Mesenchymal stem cell (in vitro differentiated cells and primary cell): Measurements from ENCODE around the gene NMNAT2.

Experiments
- DNase-seq: peaks from one replicate; pipeline ENCODE4 v3.0.0-alpha.2; 2013
- H2AFZ ChIP-seq: one replicate; pipeline ENCODE4 v1.6.1; 2013; ENCODE audit warnings: low read depth, mild to moderate bottlenecking, control low read depth, inconsistent platforms, low read length, moderate library complexity
- H2AK5ac ChIP-seq: 2 replicates; pipeline ENCODE4 v1.6.1; 2013; ENCODE audit warnings: low read length, moderate library complexity, mild to moderate bottlenecking, inconsistent platforms; ENCODE audit not compliant: severe bottlenecking
- H2BK120ac ChIP-seq: one replicate; pipeline ENCODE4 v1.6.1; 2013; ENCODE audit warnings: low read depth, mild to moderate bottlenecking, inconsistent platforms, low read length, moderate library complexity
- H2BK12ac ChIP-seq, 2 experiments: one replicate each; pipeline ENCODE4 v1.6.1; 2013; ENCODE audit warnings: inconsistent platforms in 2 of 2, low read length in 2 of 2, mild to moderate bottlenecking in 2 of 2, moderate library complexity in 2 of 2, control low read depth in 1 of 2
- H2BK15ac ChIP-seq: one replicate; pipeline ENCODE4 v1.6.1; 2013; ENCODE audit warnings: mild to moderate bottlenecking, low read depth, inconsistent platforms; ENCODE audit not compliant: poor library complexity, severe bottlenecking
- H2BK5ac ChIP-seq: 2 replicates; pipeline ENCODE4 v1.6.1; 2013; ENCODE audit warnings: low read depth, mild to moderate bottlenecking, low read length, control low read depth, inconsistent platforms; ENCODE audit not compliant: poor library complexity, severe bottlenecking
- H3K14ac ChIP-seq, 2 experiments: one replicate each; pipeline ENCODE4 v1.6.1; 2013; ENCODE audit warnings: inconsistent platforms in 2 of 2, low read length in 2 of 2, control low read depth in 1 of 2, mild to moderate bottlenecking in 1 of 2, moderate library complexity in 1 of 2
- H3K18ac ChIP-seq, 2 experiments: one replicate each; pipeline ENCODE4 v1.6.1; 2013; ENCODE audit warnings: inconsistent platforms in 2 of 2, low read length in 2 of 2, control low read depth in 1 of 2, low read depth in 1 of 2, mild to moderate bottlenecking in 1 of 2
- H3K23ac ChIP-seq, 2 experiments: one replicate each; pipeline ENCODE4 v1.6.1; 2013; ENCODE audit warnings: inconsistent platforms in 2 of 2, low read length in 2 of 2, mild to moderate bottlenecking in 2 of 2, moderate library complexity in 2 of 2, control low read depth in 1 of 2
- H3K27ac ChIP-seq: 2 replicates; pipeline ENCODE4 v1.5.1; 2013; ENCODE audit warnings: mild to moderate bottlenecking, moderate library complexity, low read length, control low read depth, inconsistent platforms; ENCODE audit not compliant: poor library complexity, severe bottlenecking
- H3K27me3 ChIP-seq, 2 experiments: 2 replicates each; pipeline versions ENCODE4 v1.6.1 to v1.7.0; 2013; ENCODE audit warnings: low read length in 2 of 2, mild to moderate bottlenecking in 2 of 2, moderate library complexity in 2 of 2, control low read depth in 1 of 2, inconsistent platforms in 1 of 2; ENCODE audit not compliant: control insufficient read depth in 1 of 2, insufficient read depth in 1 of 2
- H3K36me3 ChIP-seq, 2 experiments: 2 replicates each; pipeline versions ENCODE4 v1.6.1 to v1.7.0; 2013; ENCODE audit warnings: low read length in 2 of 2, control low read depth in 1 of 2, inconsistent platforms in 1 of 2, low read depth in 1 of 2, mild to moderate bottlenecking in 1 of 2; ENCODE audit not compliant: insufficient read depth in 2 of 2, control insufficient read depth in 1 of 2
- H3K4ac ChIP-seq, 2 experiments: one replicate each; pipeline ENCODE4 v1.6.1; 2013; ENCODE audit warnings: inconsistent platforms in 2 of 2, low read length in 2 of 2, mild to moderate bottlenecking in 2 of 2, moderate library complexity in 2 of 2, control low read depth in 1 of 2, low read depth in 1 of 2
- H3K4me1 ChIP-seq: 2 replicates; pipeline ENCODE4 v1.6.1; 2013; ENCODE audit warnings: low read depth, low read length, control low read depth; ENCODE audit not compliant: control insufficient read depth, insufficient read depth
- H3K4me2 ChIP-seq: 2 replicates; pipeline ENCODE4 v1.6.1; 2013; ENCODE audit warnings: low read length, mild to moderate bottlenecking, inconsistent platforms; ENCODE audit not compliant: poor library complexity, severe bottlenecking
- H3K4me3 ChIP-seq, 2 experiments: 2 replicates each; pipeline versions ENCODE4 v1.5.1 to v1.7.0; 2013; ENCODE audit warnings: low read length in 2 of 2, mild to moderate bottlenecking in 2 of 2, control low read depth in 1 of 2, low read depth in 1 of 2; ENCODE audit not compliant: insufficient read depth in 1 of 2
- H3K79me1 ChIP-seq: replicated peaks from 2 replicates; pipeline ENCODE4 v1.6.1; 2013; ENCODE audit warnings: mild to moderate bottlenecking, control low read depth, low read length, inconsistent platforms; ENCODE audit not compliant: poor library complexity, severe bottlenecking
- H3K9ac ChIP-seq: 2 replicates; pipeline ENCODE4 v1.7.0; 2013; ENCODE audit warnings: mild to moderate bottlenecking, low read length, moderate library complexity
- H3K9me3 ChIP-seq: 2 replicates; pipeline ENCODE4 v1.7.0; 2013; ENCODE audit warnings: mild to moderate bottlenecking, low read length; ENCODE audit not compliant: control insufficient read depth
- H4K8ac ChIP-seq: one replicate; pipeline ENCODE4 v1.6.1; 2013; ENCODE audit warnings: inconsistent platforms, mild to moderate bottlenecking, low read length, moderate library complexity
- H4K91ac ChIP-seq: one replicate; pipeline ENCODE4 v1.6.1; 2013; ENCODE audit warnings: mild to moderate bottlenecking, low read length, inconsistent platforms
- WGBS: methylation state at CpG from one replicate; pipeline ENCODE4 v1.1.7; 2013; ENCODE audit warnings: mixed read lengths; 5-methylcytosine and 5-hydroxymethylcytosine counted together

The NMNAT2 gene

DNA sequence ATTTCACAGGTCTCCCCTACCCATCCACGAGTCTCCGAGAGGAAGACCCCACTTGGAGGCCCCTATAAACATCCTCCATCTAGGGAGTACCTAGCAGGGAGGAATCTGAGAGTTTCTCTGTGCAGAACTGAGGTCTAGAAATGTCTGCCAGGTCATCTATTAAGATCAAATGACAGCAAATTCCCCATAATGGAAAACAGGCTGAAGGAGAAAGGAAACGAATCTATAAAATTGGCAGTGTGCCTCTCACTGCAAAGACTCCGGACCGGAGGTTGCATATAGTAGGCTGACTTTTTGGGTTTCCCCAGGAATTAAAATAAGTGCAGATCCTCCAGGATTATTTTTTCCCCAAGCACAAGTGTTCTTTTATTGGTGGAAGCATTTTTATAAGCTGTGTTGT, 57.7 kb downstream of the NMNAT2 start:
- Histone ChIP-seq H3K4me3 (no peak overlapping the region), H3K4me1 (no peaks in the 10 kb centered on the region), H3K23ac (no peak overlapping the region), H4K8ac (no peak overlapping the region), H4K91ac (no peak overlapping the region), H2AFZ (no peak overlapping the region), H3K36me3 (no peaks in the 10 kb centered on the region), H2BK5ac (no peak overlapping the region), H3K4me2 (no peak overlapping the region), H2BK15ac (no peak overlapping the region), H3K4ac (no peak overlapping the region), H3K27me3 (peaks cover 29 to 37% of the 10 kb centered on the region in 2 experiments), H2BK120ac (no peak overlapping the region), H3K9me3 (no peaks in the 10 kb centered on the region), H2AK5ac (no peak overlapping the region), H3K79me1 (no peaks in the 10 kb centered on the region), H3K27ac (no peak overlapping the region), H3K9ac (no peak overlapping the region), H3K14ac (no peak overlapping the region), H3K18ac (no peak overlapping the region), H2BK12ac (no peak overlapping the region)
- DNase-seq: no peak
- WGBS: 97% methylated on average over 3 of the region's 5 CpGs

DNA sequence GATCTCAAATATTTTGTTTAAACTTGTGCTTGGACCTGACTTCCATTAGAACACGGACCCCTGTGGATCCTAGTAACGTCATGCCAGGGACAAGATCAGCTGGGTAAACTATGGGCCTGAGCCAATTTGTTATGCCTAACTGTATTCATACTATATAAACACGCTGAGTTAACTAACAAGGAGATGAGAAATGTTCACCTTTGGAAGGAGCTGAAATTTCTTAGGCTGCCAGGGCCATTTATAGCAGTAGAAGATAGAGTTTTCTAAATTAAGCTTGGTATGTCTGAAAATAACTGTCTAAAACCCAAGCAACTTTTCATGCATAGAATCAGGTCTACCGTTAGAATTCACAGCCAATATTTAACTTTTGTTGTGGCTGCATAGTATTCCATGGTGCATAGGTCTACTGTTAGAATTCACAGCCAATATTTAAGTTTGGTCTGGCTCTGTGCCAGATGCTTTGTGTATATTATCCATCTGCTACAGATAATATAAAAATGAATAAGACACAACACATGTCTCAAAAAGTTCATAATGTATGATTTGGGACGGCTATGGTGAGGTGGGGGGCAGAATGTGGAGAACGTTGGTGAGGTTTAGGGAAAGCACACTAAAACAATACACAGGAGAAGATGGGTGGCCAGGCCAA, 61.5 kb downstream of the NMNAT2 start:
- H2BK12ac ChIP-seq: no peak overlapping the region
- H2AK5ac ChIP-seq: no peak overlapping the region
- H3K27me3 ChIP-seq: peaks cover 29 to 40% of the 10 kb centered on the region in 2 experiments
- H2BK120ac ChIP-seq: no peak overlapping the region
- no peak overlapping the region for H2BK15ac ChIP-seq
- H3K4me3 ChIP-seq: no peak overlapping the region
- no peak overlapping the region for H3K23ac ChIP-seq
- no peak overlapping the region for H3K9ac ChIP-seq
- H3K4ac ChIP-seq: no peak overlapping the region
- no peaks in the 10 kb centered on the region for H3K36me3 ChIP-seq
- H3K4me1 ChIP-seq: peaks cover 2% of the 10 kb centered on the region
- no peak overlapping the region for H3K14ac ChIP-seq
- no peak overlapping the region for H3K4me2 ChIP-seq
- WGBS: 93% methylated on average over 4 of the region's 6 CpGs
- H2BK5ac ChIP-seq: no peak overlapping the region
- no peak overlapping the region for H3K18ac ChIP-seq
- H3K9me3 ChIP-seq: no peaks in the 10 kb centered on the region
- H4K91ac ChIP-seq: no peak overlapping the region
- no peak overlapping the region for H2AFZ ChIP-seq
- H4K8ac ChIP-seq: no peak overlapping the region
- H3K79me1 ChIP-seq: no peaks in the 10 kb centered on the region
- DNase-seq: no peak
- H3K27ac ChIP-seq: no peak overlapping the region

DNA sequence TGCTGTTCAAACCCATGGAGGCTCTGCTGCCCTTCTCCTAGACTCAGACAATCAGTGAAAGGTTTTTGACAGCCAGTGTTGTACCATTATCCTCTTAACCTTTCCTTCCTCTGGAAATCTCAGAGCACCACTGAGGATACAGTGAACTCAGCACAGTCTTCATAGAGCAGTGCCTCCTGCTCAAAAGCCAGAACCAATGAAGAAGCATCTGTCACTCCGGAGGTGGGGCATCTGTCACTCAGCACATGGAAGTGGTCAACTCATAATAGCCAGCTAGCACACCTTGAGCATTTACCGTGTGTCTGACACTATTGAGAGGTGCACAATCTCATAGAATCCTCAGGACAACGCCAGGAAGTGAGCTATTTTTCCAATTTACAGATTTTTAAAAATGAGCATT, 62.4 kb downstream of the NMNAT2 start:
- Histone ChIP-seq H3K4ac (no peak overlapping the region), H2BK120ac (no peak overlapping the region), H3K9me3 (no peaks in the 10 kb centered on the region), H2AFZ (no peak overlapping the region), H3K4me3 (no peak overlapping the region), H2BK15ac (no peak overlapping the region), H4K91ac (no peak overlapping the region), H3K9ac (no peak overlapping the region), H2BK5ac (no peak overlapping the region), H3K27me3 (peaks cover 32 to 41% of the 10 kb centered on the region in 2 experiments), H3K27ac (no peak overlapping the region), H3K23ac (no peak overlapping the region), H3K36me3 (no peaks in the 10 kb centered on the region), H3K14ac (no peak overlapping the region), H3K79me1 (no peaks in the 10 kb centered on the region), H3K4me1 (peaks cover 2% of the 10 kb centered on the region), H3K18ac (no peak overlapping the region), H2BK12ac (no peak overlapping the region), H2AK5ac (no peak overlapping the region), H3K4me2 (no peak overlapping the region), H4K8ac (no peak overlapping the region)
- 77% methylated on average over 1 of the region's 3 CpGs for WGBS
- no peak for DNase-seq

DNA sequence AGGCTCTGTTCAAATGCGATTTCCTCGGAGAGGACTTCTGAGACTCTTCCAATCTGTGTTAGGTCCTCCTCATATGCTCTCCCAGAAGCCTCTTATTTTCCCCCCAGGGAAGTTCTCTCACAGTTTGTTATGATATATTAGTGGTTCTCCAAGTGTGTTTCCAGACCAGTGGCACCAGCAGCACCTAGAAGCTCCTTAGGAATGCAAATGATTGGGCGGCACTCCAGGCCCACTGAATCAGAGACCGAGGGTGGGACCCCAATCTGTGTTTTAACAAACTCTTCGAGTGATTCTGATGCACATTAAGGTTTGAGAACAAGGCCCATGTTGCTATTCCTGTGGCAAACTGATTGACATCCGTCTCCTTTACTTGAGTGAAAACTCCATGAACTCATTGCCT, 63.0 kb downstream of the NMNAT2 start:
- H4K8ac ChIP-seq: no peak overlapping the region
- H3K4me2 ChIP-seq: no peak overlapping the region
- H3K9ac ChIP-seq: no peak overlapping the region
- no peak overlapping the region for H2AK5ac ChIP-seq
- no peaks in the 10 kb centered on the region for H3K79me1 ChIP-seq
- H2BK15ac ChIP-seq: no peak overlapping the region
- no peak overlapping the region for H2BK12ac ChIP-seq
- no peaks in the 10 kb centered on the region for H3K9me3 ChIP-seq
- H3K4ac ChIP-seq: no peak overlapping the region
- H4K91ac ChIP-seq: no peak overlapping the region
- H3K27me3 ChIP-seq: peaks cover 28 to 39% of the 10 kb centered on the region in 2 experiments
- no peaks in the 10 kb centered on the region for H3K36me3 ChIP-seq
- H3K4me1 ChIP-seq: peaks cover 2% of the 10 kb centered on the region
- H3K27ac ChIP-seq: no peak overlapping the region
- no peak overlapping the region for H3K18ac ChIP-seq
- no peak overlapping the region for H2AFZ ChIP-seq
- 87% methylated on average over 6 of the region's 6 CpGs for WGBS
- H3K14ac ChIP-seq: no peak overlapping the region
- H3K4me3 ChIP-seq: no peak overlapping the region
- DNase-seq: no peak
- no peak overlapping the region for H2BK120ac ChIP-seq
- no peak overlapping the region for H2BK5ac ChIP-seq
- no peak overlapping the region for H3K23ac ChIP-seq
